Upper lobe of left lung (tissue), 4 donors: ENCODE measurements around the gene DIDO1.

ENCODE experiments used
- POLR2A ChIP-seq, 4 donors: fragments of 450-650 bp; IDR thresholded peaks; one replicate each; pipeline ENCODE4 v1.5.1; 2016 to 2017; ENCODE audit warnings: antibody characterized with exemption in 4 of 4, mild to moderate bottlenecking in 2 of 4
- POLR2AphosphoS5 ChIP-seq, 2 donors: sonication (generic); formaldehyde crosslinking; IDR thresholded peaks; one replicate each; pipeline ENCODE4 v1.5.1; 2017; ENCODE audit warnings: antibody characterized with exemption in 2 of 2
- TF ChIP-seq, protein P1 (sequence below), 6 experiments: fragments of 450-650 bp in 4 of 6; fragments of 200-600 bp in 2 of 6; sonication (generic) in 2 of 6; IDR thresholded peaks; one replicate each; pipeline ENCODE4 v1.5.1; 2016 to 2019; ENCODE audit warnings: antibody characterized with exemption in 6 of 6

DNA sequence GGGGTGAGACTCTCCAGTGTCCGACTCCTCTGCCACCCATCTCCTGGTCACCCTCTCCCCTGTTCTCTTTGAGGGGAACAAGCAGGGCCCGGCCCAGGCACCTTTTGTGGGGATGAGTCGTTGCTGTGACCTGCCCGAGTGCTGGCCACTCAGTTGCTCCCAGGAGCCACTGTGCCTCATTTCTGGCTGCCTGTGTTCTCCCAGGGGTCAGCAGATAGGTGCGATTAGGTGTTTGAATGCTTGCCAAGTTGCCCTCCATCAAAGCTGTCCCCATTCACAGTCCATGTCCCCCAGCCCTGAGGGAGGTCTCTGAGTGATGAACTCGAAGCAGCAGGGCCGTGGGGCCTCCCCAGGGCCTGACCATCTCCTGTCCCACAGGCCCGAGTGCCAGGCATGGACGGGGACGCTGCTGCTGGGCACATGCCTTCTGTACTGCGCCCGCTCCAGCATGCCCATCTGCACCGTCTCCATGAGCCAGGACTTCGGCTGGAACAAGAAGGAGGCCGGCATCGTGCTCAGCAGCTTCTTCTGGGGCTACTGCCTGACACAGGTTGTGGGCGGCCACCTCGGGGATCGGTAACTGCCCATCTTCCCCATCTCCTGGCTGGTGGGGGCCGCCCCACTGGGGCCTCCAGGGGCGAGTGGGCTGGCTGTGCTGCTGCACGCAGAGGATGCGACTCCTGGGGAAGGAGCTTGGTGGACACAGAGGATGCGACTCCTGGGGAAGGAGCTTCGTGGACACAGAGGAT lies 30.3 kb upstream of the DIDO1 start:
- TF ChIP-seq, protein P1, sequence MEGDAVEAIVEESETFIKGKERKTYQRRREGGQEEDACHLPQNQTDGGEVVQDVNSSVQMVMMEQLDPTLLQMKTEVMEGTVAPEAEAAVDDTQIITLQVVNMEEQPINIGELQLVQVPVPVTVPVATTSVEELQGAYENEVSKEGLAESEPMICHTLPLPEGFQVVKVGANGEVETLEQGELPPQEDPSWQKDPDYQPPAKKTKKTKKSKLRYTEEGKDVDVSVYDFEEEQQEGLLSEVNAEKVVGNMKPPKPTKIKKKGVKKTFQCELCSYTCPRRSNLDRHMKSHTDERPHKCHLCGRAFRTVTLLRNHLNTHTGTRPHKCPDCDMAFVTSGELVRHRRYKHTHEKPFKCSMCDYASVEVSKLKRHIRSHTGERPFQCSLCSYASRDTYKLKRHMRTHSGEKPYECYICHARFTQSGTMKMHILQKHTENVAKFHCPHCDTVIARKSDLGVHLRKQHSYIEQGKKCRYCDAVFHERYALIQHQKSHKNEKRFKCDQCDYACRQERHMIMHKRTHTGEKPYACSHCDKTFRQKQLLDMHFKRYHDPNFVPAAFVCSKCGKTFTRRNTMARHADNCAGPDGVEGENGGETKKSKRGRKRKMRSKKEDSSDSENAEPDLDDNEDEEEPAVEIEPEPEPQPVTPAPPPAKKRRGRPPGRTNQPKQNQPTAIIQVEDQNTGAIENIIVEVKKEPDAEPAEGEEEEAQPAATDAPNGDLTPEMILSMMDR (IDR thresholded peaks at IDR 0.05): no peak
- TF ChIP-seq POLR2A (IDR thresholded peaks at IDR 0.05): no peak
- TF ChIP-seq POLR2AphosphoS5 (IDR thresholded peaks at IDR 0.05): no peak
